ENCODE results near the gene INSYN1.

DNA sequence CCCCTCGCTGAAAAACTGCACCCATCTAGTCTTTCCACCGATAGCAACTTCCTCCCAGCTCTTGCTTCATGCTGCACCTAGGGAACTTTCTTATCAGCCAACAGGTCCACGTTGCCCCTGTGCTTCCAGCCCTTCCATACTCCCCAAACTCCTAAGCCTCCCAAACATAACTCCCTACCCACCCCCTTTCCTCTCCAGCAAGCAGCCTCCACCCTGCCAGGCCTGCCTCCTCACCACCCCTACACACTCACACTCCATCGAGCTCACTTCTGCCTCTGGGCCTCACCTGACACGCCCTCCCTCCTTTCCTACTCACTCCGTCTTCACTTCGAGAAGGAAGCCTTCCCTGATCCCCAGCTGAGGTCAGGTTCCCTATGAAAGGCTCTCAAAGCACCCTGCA lies 8.1 kb downstream of the INSYN1 start:
- TF ChIP-seq, protein P1, sequence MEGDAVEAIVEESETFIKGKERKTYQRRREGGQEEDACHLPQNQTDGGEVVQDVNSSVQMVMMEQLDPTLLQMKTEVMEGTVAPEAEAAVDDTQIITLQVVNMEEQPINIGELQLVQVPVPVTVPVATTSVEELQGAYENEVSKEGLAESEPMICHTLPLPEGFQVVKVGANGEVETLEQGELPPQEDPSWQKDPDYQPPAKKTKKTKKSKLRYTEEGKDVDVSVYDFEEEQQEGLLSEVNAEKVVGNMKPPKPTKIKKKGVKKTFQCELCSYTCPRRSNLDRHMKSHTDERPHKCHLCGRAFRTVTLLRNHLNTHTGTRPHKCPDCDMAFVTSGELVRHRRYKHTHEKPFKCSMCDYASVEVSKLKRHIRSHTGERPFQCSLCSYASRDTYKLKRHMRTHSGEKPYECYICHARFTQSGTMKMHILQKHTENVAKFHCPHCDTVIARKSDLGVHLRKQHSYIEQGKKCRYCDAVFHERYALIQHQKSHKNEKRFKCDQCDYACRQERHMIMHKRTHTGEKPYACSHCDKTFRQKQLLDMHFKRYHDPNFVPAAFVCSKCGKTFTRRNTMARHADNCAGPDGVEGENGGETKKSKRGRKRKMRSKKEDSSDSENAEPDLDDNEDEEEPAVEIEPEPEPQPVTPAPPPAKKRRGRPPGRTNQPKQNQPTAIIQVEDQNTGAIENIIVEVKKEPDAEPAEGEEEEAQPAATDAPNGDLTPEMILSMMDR (conservative IDR thresholded peaks at IDR 0.05; ENCODE audit: low read length): no peak
- no peak for TF ChIP-seq EZH2phosphoT487 (IDR thresholded peaks at IDR 0.05; ENCODE audit: borderline replicate concordance, low read depth, low read length)
